CD4-positive, alpha-beta T cell treated with Interferon gamma for 1 hour (primary cell): ENCODE data around the gene CCDC73.
"Not testable (repeated sequence)": the region's sequence is repeated elsewhere in the genome, so short reads cannot be mapped to it uniquely, and the experiment has no call there.

Experiments used
- DNase-seq: peaks from one replicate; pipeline ENCODE4 v3.0.0-alpha.2; 2020

CCDC73 gene

DNA sequence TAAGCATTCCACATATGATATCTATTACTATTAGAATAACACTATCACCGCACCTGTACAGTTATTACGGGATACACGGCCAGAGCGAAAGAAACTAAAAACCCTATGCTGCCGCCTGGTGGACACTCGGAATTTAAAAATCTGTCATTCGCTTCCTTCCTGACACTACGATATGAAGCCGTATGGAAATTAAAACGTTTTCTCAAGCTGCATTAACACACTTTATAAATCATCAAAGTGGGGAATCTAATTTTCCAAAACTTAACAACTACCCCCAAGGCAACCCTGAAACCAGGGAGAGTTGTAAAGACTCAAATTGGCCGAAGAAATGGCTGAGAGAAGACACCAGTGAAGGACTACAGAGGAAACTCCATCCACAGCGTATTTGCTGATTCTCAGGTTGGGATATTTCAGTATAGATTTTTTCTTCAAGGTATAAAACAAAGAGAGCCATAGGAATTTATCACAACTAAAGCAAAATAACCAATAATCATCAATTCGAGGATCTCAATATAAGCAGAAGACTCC lies 1.4 kb downstream of the CCDC73 start:
- DNase-seq, result peak; percentile 30

DNA sequence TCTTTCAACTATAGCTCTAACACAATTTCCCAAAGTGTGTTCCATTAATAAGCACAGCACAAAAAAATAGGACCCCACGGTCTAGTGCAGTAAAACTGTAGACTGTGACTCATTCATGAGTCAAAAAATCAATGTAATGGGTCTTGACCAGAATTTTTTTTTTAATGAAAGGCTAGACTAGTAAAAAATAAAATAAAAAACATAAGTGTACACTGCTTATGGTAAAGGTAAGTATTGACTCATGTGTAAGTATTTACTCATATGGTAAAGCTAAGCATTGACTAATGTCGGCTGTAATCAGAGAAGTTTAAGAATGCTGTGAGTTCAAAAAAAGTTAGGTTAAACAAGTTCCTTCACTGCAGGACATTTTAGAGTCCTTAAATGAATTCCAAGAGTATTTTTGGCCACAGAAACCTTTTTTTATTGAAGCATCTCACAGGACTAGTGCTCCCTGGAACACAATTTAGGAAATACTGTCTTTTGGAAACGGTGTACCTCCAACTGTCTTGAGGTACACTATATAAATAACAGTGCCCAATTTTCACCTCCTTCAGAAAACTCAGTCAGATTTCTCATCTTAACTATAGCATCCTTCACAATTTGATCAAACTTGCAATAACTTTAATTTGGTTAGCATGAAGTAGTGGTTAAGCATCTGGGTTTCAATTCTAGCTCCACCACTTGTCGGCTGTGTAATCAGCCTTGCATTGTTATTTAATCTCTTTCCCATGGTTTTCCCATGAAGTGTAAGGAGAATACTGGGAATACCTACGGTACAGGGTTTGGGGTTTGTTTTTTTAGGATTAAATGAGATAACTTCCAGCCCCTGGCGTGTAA lies 2.1 kb downstream of the CCDC73 start:
- DNase-seq, result no peak

DNA sequence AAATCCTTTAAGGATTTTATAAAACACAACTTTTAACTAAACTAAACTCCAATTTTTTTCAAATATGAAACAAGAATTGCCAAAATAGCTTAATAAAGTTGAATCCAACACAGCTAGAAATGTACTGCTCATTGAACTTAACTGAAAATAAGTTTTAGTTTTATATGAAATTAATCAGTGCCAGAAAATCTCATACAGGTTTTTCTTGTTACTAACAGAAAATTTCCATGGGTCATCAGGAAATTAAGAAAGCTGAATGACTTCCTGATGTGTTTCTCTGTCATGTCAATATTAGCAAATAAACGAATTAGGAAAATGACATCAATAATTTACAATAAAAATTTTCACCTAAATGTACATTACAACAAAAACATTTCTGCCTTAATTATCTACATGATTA lies 3.5 kb downstream of the CCDC73 start:
- no peak for DNase-seq

DNA sequence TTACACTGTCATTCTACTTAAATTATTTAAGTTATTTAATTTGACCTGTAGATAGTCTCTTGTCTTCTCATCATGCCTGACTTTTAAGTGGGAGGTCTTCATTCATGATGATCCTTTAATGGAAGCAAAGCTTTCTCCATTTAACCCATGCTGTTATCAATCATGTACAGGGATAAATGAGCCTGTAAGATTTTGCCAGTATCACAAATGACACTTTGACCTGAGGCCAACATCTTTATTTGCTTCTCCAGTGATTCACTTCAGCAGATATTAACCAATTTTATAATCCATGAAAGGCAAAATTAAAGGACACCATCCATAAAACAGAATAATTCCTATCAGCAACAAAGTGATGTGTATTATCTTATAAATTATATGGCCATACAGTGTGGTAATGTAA lies 7.7 kb downstream of the CCDC73 start:
- no peak for DNase-seq

DNA sequence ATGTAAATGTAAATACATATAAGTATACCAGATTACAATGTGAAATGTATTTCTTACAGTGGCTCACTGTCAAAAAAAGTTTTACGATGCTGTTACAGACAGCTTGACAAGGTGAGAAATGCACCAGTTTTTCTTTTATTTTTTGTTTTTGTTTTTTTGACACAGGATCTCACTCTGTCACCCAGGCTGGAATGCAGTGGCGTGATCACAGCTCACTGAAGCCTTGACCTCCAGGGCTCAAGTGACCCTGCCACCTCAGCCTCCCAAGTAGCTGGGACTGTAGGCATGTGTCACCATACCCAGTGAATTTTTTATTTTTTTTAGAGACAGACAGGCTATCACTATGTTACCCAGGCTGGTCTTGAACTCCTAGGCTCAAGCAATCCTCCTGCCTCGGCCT lies 9.2 kb downstream of the CCDC73 start:
- DNase-seq, result no peak

DNA sequence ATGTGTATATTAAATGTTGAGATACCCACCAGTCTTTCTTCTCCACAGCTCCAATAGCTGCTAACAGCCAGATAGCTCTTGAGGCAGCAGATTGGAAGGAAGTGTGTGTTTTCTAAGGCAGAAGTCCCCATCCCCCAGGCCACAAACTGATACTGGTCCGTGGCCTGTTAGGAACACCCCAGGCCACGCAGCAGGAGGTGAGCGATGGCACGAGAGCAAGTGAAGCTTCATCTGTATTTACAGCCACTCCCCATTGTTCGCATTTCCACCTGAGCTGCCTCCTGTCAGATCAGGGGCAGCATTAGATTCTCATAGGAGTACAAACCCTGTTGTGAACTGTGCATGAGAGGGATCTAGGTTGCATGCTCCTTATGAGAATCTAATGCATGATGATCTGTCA lies 12.7 kb downstream of the CCDC73 start:
- no peak for DNase-seq

DNA sequence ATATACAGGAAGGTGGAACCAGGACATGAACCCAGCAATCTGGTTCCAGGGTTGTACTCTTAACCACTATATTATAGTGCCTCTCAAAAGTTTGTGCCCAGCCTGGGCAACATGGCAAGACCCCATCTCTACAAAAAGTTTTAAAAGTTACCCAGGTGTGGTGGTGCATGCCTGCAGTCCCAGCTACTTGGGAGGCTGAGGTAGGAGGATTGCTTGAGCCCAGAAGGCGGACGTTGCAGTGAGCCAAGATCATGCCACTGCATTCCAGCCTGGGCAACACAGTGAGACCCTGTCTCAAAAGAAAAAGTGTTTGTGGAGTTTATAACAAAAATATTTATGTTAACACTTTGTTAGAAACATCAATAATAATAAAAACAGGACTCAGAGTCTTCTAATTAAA lies 13.6 kb downstream of the CCDC73 start:
- not testable (repeated sequence) for DNase-seq

DNA sequence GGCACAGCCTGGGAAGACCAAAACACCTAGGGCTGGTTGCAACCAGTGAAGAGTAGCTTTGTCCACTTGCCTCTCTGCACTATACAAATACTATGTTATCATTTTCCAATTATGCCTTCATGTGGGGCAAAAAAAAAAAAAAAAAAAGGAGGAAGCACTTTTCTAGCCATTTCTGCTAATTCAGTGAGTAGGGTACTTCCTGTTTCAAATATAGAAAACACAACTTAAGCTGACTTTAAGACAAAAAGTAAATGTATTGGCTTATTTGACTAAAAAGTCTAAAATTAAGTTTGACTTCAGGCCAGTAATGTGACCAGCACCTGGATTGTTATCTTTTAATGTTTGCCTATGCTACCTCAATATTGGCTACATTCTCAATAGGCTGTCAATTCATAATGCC lies 15.3 kb downstream of the CCDC73 start:
- no peak for DNase-seq

DNA sequence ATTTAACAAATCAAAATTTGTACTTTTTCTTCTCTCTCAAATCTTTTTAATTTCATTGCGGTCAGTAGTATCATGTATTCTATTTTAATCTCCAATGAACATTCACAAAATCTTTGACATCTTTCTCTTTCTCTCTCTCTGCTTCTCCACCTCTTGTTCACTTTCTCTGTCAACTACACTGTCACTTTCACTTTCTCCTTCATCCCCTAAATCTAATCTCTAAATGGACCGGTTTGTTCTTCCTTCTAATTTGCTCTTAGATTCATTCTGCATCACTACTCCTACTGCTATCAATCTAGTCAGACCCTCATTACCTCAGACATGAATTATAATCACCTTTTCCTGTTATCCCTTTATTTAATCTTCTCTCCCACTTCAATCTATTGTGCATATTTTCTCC lies 18.6 kb downstream of the CCDC73 start:
- no peak for DNase-seq

DNA sequence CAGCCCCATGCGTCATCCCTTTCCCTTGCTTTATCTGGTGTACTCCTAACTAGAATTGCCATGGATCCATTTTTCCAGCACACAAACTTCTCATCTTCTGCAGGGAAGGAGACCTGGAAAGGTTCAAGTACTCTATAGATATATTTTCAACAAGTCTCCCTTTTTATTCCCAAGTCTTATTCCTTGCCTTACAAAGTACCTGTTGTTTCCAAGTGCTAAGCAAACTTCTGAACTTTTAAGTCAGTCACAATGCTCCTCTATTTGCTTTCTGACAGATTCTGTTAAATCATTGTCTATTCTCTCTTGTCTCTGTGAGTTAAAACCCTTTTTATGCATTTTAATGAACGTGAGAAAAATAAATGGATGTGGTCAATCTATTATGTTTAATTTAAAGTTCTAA lies 20.4 kb downstream of the CCDC73 start:
- no peak for DNase-seq

DNA sequence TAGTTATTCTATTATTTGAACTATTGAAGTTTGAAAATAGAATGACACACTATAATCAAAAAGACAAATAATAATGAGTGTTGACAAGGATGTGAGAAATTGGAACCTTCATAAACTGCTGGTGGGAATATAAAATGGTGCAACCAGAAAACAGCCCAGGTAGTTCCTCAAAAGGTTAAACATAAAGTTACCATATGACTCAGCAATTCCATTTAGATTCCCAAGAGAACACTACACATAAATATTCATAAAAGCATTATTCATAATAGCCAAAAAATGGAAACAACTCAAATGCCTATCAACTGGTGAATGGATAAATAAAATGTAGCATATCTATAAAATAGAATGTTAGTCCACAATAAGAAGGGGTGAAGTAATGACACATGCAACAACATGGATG lies 21.7 kb downstream of the CCDC73 start:
- no peak for DNase-seq

DNA sequence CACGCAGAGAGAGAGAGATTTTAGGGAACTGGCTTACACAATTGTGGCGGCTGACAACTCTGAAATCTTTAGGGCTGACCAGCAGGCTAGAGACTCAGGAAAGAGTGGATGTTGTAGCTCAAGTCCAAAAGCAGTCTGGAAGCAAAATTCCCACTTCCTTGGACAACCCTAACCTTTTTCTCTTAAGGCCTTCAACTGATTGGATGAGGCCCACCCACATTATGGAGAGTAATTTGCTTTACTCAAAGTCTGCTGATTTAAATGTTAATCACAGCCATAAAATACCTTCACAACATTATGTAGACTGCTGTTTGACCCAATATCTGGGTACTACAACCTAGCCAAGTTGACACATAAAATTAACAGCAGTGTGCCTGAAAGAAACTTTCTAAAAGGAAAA lies 32.7 kb downstream of the CCDC73 start:
- DNase-seq, result not testable (repeated sequence)

DNA sequence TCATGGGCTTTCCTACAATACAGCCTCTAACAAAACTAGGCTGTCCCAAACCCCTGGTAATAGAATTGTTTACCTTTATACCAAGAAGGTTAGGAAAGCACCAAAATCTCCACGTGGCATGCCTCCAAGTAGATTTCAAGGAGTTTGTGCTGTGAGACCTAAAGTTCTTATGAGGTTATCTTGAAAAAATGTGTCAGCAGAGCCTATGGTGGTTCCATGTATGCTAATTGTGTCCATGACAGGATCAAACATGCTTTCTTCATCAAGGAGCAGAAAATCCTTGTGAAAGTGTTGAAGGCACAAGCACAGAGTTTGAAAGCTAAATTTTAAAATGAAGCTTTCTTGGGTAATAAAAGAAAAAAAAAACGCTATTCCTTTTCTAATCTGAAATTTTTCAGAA lies 36.2 kb downstream of the CCDC73 start:
- DNase-seq, result no peak

DNA sequence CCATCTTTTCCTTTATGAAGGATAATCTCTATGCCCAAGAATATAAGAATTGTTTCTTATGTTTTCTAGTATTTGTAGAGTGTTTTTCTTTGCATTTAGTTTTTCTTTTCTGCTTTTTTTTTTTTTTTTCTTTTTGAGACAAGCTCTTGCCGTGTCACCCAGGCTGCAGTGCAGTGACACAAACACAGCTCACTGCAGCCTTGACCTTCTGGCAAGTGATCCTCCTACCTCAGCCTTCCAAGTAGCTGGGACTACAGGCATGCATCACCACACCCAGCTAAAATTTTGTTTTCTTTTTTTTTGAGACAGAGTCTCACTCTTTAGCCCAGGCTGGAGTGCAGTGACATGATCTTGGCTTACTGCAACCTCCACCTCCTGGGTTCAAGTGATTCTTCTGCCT lies 41.3 kb downstream of the CCDC73 start:
- DNase-seq, result not testable (repeated sequence)

DNA sequence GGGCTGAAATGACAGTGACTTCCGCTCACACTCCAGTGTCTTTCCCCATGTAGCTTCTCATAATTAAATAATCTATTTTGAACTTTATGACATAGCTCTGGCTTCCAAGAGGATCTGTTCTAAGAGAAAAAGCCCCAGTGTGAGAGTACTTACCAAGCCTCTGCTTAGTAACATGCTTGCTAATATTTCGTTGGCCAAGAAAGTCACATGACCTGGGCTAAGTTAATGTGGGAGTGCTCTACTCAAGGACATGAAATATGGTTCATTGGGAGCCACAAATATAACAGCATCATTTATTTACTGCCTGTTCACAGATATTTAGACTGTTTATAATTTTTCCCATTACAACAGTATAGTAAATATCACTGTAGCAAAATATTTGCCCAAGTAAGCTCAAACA lies 42.5 kb downstream of the CCDC73 start:
- DNase-seq, result no peak

DNA sequence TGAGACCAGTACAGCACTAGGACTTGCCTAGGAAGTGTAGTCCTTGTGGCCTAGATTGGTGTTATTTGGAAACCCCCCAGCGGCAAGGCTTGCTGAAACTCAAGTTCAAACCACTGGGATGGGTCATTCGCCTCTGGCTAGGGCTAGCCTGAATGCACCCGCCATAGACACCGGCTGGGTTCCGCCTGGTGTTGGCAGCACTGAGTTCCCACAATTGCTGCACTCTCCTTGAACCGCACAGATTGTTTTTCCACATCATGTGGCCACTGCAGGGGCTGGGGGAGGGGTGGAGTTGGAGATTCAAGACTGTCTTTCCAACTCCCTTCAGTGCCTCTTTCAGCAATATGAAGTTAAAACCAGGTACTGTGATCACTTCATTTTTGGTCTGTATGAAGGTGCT lies 43.1 kb downstream of the CCDC73 start:
- no peak for DNase-seq

DNA sequence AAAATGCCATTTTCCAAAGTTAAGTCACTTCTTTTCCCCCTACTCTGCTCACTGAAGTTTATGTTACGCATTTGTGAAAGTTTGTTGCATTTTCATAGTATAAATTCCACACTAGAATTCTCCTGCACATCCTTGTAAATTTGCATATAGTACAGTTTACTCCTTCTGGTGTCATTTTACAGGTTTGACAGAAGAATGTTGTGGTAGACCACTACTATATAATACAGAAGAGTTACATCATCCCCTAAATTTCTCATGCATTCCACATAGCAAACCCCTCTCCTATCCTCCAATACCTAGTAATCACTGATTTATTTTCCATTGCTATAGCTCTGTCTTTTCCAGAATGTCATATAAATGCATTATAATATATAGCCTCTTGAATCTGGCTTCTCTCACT lies 64.5 kb downstream of the CCDC73 start:
- DNase-seq, result no peak

DNA sequence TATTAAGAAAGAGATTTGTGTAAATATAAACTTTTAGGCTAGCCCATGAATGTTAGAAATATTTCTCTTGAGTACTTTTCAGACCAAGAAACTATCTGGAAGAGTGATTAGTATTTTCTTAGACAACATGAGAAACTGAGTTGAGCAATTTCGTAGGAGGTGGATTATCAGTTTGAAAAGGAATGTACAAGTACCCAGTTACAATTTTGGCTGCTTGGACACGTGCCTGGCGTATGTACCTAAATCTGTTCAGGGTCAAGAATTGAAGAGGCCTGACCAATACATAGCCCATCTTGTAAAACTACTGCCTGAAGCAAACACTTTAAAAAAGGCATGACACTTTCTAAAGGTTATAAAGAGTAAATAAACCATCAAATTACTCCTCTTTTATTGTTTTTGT lies 71.1 kb downstream of the CCDC73 start:
- no peak for DNase-seq

DNA sequence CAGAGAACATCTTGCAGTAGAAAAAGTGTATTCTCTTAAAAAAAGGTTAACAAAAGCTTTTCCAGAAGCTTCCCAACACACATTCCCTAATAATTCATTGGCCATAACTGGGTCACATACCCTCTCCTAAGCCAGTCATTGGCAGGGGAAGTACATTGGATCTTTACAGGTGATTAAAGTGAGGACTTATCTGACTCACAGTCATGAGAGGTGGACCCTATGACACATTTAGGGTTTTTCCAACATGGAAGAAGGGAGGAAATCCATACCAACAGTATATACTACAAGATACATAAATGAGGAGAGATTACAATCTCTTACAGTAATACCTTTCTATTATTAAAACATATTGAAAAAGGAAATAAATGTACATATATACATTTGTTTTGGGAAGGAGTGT lies 72.2 kb downstream of the CCDC73 start:
- no peak for DNase-seq

DNA sequence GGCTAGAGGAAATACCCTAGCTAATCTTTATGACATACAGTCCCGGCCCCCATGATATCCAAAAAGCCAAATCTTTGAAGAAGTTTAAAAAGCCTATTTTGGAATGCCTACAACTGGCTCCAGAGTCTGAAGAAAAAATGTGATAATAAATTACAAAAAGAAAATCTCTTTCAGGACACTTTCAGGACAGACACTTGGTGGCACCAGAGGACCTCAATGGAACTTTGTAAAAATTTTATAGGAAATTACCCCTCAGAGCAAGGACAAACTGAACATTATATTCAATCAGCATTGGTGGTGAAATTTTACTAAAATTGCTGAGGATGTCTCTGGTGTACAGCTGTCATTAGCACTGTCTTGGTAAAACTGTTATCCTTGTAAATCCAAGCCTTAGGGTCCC lies 81.0 kb downstream of the CCDC73 start:
- DNase-seq, result no peak

DNA sequence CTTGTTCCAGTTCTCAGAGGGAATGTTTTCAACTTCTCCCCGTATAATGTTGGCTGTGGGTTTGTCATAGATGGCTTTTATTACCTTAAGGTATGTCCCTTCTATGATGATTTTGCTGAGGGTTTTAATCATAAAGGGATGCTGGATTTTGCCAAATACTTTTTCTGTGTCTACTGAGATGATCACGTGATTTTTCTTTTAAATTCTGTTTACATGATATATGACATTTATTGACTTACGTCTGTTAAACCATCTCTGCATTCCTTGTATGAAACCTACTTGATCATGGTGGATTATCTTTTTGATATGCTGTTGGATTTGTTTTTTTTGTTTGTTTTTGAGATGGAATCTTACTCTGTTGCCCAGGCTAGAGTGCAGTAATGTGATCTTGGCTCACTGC lies 85.5 kb downstream of the CCDC73 start:
- not testable (repeated sequence) for DNase-seq

DNA sequence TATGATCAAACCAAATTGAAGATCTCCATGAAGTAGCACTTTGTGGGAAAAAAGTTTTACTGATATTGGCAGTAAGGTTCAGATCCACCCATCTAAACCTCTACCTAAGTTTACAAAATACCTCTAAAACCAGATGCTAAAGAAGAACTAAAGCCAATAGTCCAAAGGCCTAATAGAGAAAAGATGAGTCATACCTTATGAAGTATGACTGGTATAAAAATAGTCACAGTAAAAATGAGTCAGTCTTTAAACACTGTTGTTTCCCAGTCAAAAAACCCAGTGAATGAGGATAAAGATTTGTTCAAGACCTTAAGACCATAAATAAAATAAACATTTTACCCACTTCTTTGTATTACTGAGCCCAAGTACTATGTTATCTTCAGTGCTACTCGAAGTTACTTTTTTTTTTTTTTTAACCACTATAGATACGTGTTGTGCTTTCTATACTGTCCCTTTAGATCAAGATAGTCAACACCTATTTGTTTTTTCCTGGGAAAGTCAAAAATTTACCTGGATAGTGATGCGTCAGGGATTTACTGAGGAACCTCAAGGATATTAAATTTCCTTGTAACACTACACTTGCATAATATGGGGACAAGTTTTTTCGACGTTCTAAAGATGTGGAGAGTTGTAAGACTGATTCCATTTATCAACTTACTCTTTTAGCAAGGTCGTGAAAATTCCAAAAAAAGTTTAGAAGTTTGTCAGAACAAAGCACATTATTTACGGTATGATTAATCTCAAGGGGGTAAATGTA lies 87.3 kb downstream of the CCDC73 start:
- no peak for DNase-seq

DNA sequence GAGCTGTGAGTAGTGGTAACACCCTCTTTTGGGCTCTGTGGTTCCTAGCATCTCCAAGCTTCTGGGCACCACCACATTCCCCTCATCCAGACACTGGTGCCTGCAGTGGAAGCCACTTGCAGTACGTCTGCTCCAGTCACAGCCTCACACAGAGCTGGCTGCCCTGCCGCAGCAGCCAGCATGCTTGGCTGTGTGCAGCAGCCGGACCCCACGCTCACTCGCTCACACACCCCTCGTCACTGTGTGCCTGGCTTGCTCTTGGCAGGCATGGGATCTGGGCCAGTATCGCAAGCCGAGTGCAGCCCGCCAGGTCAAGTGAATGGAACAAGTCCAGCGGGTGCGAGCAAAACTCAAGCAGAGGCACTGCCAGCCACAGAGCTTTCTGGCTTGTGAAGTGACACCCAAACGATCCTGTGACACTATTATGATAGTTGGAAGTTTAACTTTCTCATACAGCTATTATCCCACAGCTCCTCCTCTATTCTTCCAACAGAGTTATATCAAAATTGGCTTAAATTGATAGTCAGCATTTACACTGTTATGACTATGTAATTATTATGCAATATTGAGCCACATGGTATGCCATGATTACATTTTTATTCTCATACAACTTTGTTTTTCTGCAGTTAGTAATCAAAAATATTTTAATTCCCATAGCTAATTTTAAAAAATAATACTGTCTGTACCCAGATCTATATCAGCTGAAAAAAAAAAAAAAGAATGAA lies 89.0 kb downstream of the CCDC73 start:
- no peak for DNase-seq

DNA sequence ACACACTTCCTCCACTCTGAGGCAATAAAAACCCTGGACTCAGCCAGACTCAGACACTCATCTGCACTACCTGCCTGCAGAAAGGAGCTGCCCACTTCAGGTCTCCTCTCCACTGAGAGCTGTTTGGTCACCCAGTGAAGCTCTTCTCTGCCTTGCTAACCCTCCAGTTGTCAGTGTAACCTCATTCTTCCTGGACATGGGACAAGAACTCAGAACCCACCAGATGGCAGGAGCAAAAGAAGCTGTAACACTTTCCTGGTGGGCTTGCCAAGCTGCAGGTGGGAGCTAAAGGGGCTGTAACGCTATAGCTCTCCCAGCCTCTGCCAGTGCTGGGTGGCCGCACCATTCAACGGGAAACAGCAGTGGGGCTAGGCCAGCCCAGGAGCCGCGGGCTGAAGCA lies 89.7 kb downstream of the CCDC73 start:
- no peak for DNase-seq
